Esophagus squamous epithelium (tissue), 4 donors: ENCODE results near the gene VSIG10.

Experiments used
- POLR2A ChIP-seq, 4 donors: fragments of 450-650 bp; IDR thresholded peaks; one replicate each; pipeline ENCODE4 v1.6.1; 2017; ENCODE audit warnings: antibody characterized with exemption in 4 of 4, mild to moderate bottlenecking in 4 of 4, moderate library complexity in 3 of 4
- TF ChIP-seq, protein P1 (sequence below), 6 experiments: fragments of 450-650 bp in 4 of 6; fragments of 200-600 bp in 2 of 6; sonication (generic) in 2 of 6; IDR thresholded peaks; one replicate each; pipeline ENCODE4 v1.5.1; 2016 to 2019; ENCODE audit warnings: antibody characterized with exemption in 6 of 6, mild to moderate bottlenecking in 4 of 6, moderate library complexity in 4 of 6

- TF ChIP-seq POLR2A (IDR thresholded peaks at IDR 0.05), result no peak
- TF ChIP-seq, protein P1, sequence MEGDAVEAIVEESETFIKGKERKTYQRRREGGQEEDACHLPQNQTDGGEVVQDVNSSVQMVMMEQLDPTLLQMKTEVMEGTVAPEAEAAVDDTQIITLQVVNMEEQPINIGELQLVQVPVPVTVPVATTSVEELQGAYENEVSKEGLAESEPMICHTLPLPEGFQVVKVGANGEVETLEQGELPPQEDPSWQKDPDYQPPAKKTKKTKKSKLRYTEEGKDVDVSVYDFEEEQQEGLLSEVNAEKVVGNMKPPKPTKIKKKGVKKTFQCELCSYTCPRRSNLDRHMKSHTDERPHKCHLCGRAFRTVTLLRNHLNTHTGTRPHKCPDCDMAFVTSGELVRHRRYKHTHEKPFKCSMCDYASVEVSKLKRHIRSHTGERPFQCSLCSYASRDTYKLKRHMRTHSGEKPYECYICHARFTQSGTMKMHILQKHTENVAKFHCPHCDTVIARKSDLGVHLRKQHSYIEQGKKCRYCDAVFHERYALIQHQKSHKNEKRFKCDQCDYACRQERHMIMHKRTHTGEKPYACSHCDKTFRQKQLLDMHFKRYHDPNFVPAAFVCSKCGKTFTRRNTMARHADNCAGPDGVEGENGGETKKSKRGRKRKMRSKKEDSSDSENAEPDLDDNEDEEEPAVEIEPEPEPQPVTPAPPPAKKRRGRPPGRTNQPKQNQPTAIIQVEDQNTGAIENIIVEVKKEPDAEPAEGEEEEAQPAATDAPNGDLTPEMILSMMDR (IDR thresholded peaks at IDR 0.05), result no peak
Measured at GRCh38 chr12:118060301-118061010, 43.4 kb downstream of the VSIG10 start.
